Thoracic aorta (tissue), 2 donors: ENCODE measurements around the gene TAF1B. TPM values are rescaled to one million over a fixed set of nuclear protein-coding genes. Genes with fewer than 3 reads are reported as not detected.

Experiments used
- ATAC-seq: fragments of 150-250 bp; one replicate; pipeline ENCODE4 v1.8.0; 2017; ENCODE audit warnings: low read depth; ENCODE audit not compliant: insufficient number of reproducible peaks, low FRiP score
- DNase-seq: peaks from one replicate; pipeline ENCODE4 v3.0.0-alpha.2; 2020; ENCODE audit warnings: low spot score
- H3K27ac ChIP-seq, 2 donors: fragments of 200-600 bp; sonication (generic); 1 replicate in 1 of 2; 2 replicates in 1 of 2; pipeline ENCODE4 v1.5.1; 2016; ENCODE audit warnings: mild to moderate bottlenecking in 2 of 2, moderate library complexity in 2 of 2
- H3K27me3 ChIP-seq: fragments of 200-600 bp; sonication (generic); replicated peaks from 2 replicates; pipeline ENCODE4 v1.6.0; 2016; ENCODE audit warnings: mild to moderate bottlenecking; ENCODE audit not compliant: insufficient read depth
- H3K36me3 ChIP-seq: fragments of 200-600 bp; sonication (generic); one replicate; pipeline ENCODE4 v1.5.1; 2016
- H3K4me1 ChIP-seq, 2 donors: fragments of 200-600 bp; sonication (generic); 1 replicate in 1 of 2; 2 replicates in 1 of 2; pipeline versions ENCODE4 v1.5.1 to v1.6.0; 2016; ENCODE audit warnings: low read depth in 2 of 2, mild to moderate bottlenecking in 1 of 2; ENCODE audit not compliant: control insufficient read depth in 1 of 2
- H3K4me3 ChIP-seq: fragments of 200-600 bp; sonication (generic); 2 replicates; pipeline ENCODE4 v1.5.1; 2016; ENCODE audit warnings: mild to moderate bottlenecking
- H3K9me3 ChIP-seq: fragments of 200-600 bp; sonication (generic); 2 replicates; pipeline ENCODE4 v1.5.1; 2016
- total RNA-seq, 2 donors: library from RNA; depleted of rRNA; stranded (reverse); fragments of >200 nt; gene quantifications; one replicate each; pipeline versions ENCODE4 v1.1.0 to v1.2.3, GENCODE V29; 2016
- TF ChIP-seq, protein P1 (sequence below): fragments of 200-600 bp; sonication (generic); IDR thresholded peaks from one replicate; pipeline ENCODE4 v1.5.1; 2019; ENCODE audit warnings: antibody characterized with exemption

Gene TAF1B
- total RNA-seq, 2 donors from 2014 or later = 8.3 to 11.2 TPM

DNA sequence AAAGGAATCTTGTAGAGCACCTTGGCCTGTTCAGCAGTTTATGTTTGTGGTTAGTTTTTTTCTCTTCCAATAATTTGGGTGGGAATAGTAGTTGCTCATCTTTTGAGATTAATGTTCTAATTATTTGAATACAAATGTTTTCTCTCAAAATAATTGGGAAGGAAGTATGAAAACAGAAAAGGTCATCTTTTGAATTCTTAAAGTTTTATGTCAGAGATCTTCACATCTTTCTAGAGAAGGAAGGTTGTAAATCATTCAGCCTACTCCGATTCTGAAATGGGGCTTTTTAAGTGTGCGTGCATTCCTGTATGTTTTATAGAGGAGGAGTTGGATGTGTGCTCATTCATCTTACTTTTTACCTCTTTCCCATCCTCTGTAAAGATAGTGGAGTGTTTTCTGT, 137.2 kb downstream of the TAF1B start:
- TF ChIP-seq, protein P1, sequence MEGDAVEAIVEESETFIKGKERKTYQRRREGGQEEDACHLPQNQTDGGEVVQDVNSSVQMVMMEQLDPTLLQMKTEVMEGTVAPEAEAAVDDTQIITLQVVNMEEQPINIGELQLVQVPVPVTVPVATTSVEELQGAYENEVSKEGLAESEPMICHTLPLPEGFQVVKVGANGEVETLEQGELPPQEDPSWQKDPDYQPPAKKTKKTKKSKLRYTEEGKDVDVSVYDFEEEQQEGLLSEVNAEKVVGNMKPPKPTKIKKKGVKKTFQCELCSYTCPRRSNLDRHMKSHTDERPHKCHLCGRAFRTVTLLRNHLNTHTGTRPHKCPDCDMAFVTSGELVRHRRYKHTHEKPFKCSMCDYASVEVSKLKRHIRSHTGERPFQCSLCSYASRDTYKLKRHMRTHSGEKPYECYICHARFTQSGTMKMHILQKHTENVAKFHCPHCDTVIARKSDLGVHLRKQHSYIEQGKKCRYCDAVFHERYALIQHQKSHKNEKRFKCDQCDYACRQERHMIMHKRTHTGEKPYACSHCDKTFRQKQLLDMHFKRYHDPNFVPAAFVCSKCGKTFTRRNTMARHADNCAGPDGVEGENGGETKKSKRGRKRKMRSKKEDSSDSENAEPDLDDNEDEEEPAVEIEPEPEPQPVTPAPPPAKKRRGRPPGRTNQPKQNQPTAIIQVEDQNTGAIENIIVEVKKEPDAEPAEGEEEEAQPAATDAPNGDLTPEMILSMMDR = no peak
- DNase-seq = no peak
- no peak for ATAC-seq
- no peak overlapping the region for H3K4me3 ChIP-seq
- no peaks in the 10 kb centered on the region for H3K27me3 ChIP-seq
- H3K9me3 ChIP-seq = no peaks in the 10 kb centered on the region
- H3K4me1 ChIP-seq = peaks cover 16 to 49% of the 10 kb centered on the region in 2 donors
- H3K27ac ChIP-seq = no peak overlapping the region
- H3K36me3 ChIP-seq = no peaks in the 10 kb centered on the region

DNA sequence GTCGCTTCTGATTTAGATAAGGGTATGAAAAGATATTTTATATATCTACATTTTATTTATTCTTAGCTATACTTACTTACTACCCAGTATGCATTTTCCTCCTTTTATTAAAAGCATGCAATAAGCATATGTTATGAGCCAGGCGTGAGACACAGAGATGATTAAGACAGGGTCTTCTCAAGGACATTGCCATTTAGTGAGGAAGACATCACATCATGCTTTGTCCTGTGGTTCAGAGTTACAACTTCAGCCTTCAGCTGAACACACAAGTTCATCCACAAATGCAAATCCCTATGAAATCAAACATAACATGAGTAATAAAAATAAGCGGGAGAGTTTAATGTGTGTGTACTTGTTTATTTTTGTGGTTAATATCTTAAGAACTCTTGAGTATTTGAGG, 138.4 kb downstream of the TAF1B start:
- TF ChIP-seq, protein P1 = no peak
- no peaks in the 10 kb centered on the region for H3K27me3 ChIP-seq
- no peak overlapping the region for H3K4me3 ChIP-seq
- no peak overlapping the region for H3K27ac ChIP-seq
- no peaks in the 10 kb centered on the region for H3K9me3 ChIP-seq
- ATAC-seq (no peak), DNase-seq (no peak)
- no peaks in the 10 kb centered on the region for H3K36me3 ChIP-seq
- H3K4me1 ChIP-seq = peaks cover 11 to 44% of the 10 kb centered on the region in 2 donors

DNA sequence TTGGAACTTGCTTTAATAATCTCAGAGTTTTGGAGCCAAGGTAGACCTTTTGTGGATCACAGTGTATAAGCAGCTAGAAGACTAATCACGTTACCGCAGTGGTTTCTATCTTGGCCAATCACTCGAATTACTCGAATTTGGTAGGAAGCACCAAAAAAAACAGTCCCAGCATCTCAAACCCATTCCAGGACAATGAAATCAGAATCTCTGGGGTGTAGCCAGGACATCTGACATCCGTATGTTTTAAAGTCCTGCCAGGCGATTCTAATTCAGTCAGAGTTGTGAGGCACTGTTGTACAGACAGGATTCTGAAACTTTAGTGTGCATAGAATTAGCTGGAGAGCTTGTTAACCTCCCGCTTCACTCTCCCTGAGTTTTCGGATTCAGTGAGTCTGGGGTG, 139.0 kb downstream of the TAF1B start:
- no peak for DNase-seq
- H3K27ac ChIP-seq = no peak overlapping the region
- H3K27me3 ChIP-seq = no peaks in the 10 kb centered on the region
- H3K9me3 ChIP-seq = no peaks in the 10 kb centered on the region
- peaks cover 11 to 44% of the 10 kb centered on the region in 2 donors for H3K4me1 ChIP-seq
- ATAC-seq = peak; percentile 35
- TF ChIP-seq, protein P1 = no peak
- H3K4me3 ChIP-seq = no peak overlapping the region
- H3K36me3 ChIP-seq = no peaks in the 10 kb centered on the region

DNA sequence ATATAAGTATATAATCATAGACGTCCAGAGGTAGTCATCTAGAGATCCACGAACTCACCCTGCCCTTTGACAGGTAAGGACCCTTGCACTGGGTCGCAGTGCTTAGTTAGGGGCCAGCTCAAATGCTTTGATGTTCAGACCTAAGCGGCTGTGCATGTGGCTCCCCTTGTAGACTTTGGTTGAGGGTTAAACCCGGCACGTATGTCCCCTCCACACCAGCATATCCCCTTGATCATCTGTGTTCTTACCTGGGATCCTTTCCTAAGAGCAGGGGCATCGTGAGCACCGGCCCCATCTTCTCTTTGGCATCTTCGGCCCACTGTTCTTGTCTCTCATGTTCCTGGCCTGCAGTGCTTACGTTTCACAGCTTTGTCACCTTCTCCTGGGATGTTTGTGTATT, 139.6 kb downstream of the TAF1B start:
- no peaks in the 10 kb centered on the region for H3K36me3 ChIP-seq
- ATAC-seq (no peak), DNase-seq (no peak)
- H3K27me3 ChIP-seq = no peaks in the 10 kb centered on the region
- H3K4me1 ChIP-seq = peaks cover 11 to 44% of the 10 kb centered on the region in 2 donors
- TF ChIP-seq, protein P1 = no peak
- H3K27ac ChIP-seq = no peak overlapping the region
- no peak overlapping the region for H3K4me3 ChIP-seq
- H3K9me3 ChIP-seq = no peaks in the 10 kb centered on the region

DNA sequence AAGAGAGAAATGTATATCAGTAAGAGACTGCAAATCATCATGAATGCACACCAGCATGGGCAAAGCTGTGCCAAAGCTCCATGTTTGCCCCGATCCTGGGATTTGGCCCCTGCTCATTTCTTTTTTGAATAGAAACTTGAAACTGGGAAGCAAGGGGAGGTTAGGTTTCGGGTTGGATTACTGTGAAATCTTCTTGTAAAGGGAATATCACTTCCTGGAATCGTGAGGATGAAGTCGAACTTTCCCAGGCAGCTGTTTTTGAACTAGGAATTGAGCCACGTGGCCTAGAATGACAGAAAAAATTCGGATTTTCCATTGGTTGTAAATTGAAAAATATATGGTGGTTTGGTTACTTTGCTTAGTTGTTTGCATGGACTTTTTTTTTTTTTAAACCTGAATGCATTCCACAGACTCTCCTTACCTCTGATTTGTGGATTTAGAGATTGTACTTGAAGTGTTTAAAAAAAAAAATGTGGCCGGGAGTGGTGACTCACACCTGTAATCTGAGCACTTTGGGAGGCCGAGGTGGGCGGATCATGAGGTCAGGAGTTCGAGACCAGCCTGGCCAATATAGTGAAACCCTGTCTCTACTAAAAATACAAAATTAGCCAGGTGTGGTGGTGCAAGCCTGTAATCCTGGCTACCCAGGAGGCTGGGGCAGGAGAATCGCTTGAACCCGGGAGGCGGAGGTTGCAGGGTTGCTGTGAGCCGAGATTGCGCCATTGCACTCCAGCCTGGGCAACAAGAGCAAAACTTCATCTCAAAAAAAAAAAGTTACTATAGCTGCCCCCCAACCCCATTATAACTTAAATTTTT, 140.3 kb downstream of the TAF1B start:
- ATAC-seq = no peak
- peaks cover 11 to 44% of the 10 kb centered on the region in 2 donors for H3K4me1 ChIP-seq

More for the DNA sequence above, 140.3 kb downstream of the TAF1B start:
- Histone ChIP-seq H3K4me3 (peak overlapping the region; percentile 3), H3K27ac (peak overlapping the region; percentile 13 to 73), H3K36me3 (no peaks in the 10 kb centered on the region), H3K27me3 (no peaks in the 10 kb centered on the region), H3K9me3 (no peaks in the 10 kb centered on the region)
- TF ChIP-seq, protein P1 = no peak
- no peak for DNase-seq

Other genes starting within 250 kb of the TAF1B start
- gene YWHAQ, start 212.5 kb upstream of the TAF1B start, total RNA-seq = 100 to 1,000 TPM; 158 to 183 TPM
- gene GRHL1, start 108.2 kb downstream of the TAF1B start, total RNA-seq = 1 to 10 TPM in 1 of 2 donors, under 1 TPM in 1; 0.41 to 9.5 TPM
- gene KLF11, start 200.1 kb downstream of the TAF1B start, total RNA-seq = 10 to 100 TPM; 14.4 to 20.0 TPM
- 10 to 100 TPM; 13.5 to 26.9 TPM for gene CYS1, start 236.9 kb downstream of the TAF1B start, total RNA-seq